Kidney (tissue), 14 donors: Measurements from ENCODE around the gene HOXA3. TPM values are rescaled to one million over a fixed set of nuclear protein-coding genes. Genes with fewer than 3 reads are reported as not detected.
A peak's percentile ranks its signal among the peaks of the same experiment; 100 is the strongest.

Source experiments
- DNase-seq, 5 donors: peaks; one replicate each; pipeline ENCODE4 v3.0.0-alpha.2; 2013 to 2020
- FAIRE-seq: peaks from 2 replicates; lab custom pipeline; 2012; peaks lifted over from hg19 to GRCh38; lab: Jason Lieb, UNC
- H3K27ac ChIP-seq, 2 donors: one replicate each; pipeline ENCODE4 v1.7.0; 2013; ENCODE audit warnings: low read depth in 2 of 2, low read length in 2 of 2, inconsistent platforms in 1 of 2
- H3K27me3 ChIP-seq: one replicate; pipeline ENCODE4 v1.7.1; 2013; ENCODE audit warnings: low read length, inconsistent platforms; ENCODE audit not compliant: control insufficient read depth, insufficient read depth
- H3K36me3 ChIP-seq, 3 donors: one replicate each; pipeline versions ENCODE4 v1.7.0 to v1.7.1; 2013; ENCODE audit warnings: low read length in 3 of 3, control low read depth in 1 of 3, inconsistent platforms in 1 of 3; ENCODE audit not compliant: insufficient read depth in 3 of 3, control insufficient read depth in 2 of 3
- H3K4me1 ChIP-seq, 3 donors: one replicate each; pipeline versions ENCODE4 v1.7.0 to v1.7.1; 2013; ENCODE audit warnings: low read length in 3 of 3, inconsistent platforms in 1 of 3, low read depth in 1 of 3; ENCODE audit not compliant: control insufficient read depth in 2 of 3, insufficient read depth in 2 of 3
- H3K4me3 ChIP-seq, 3 donors: one replicate each; pipeline versions ENCODE4 v1.7.0 to v1.8.1; 2013; ENCODE audit warnings: low read length in 3 of 3, control low read depth in 1 of 3, inconsistent platforms in 1 of 3
- H3K9ac ChIP-seq, 3 donors: one replicate each; pipeline versions ENCODE4 v1.7.0 to v1.7.1; 2013; ENCODE audit warnings: low read length in 3 of 3, control low read depth in 1 of 3, inconsistent platforms in 1 of 3
- H3K9me3 ChIP-seq, 3 donors: one replicate each; pipeline versions ENCODE4 v1.7.0 to v1.7.1; 2013; ENCODE audit warnings: low read length in 3 of 3, control low read depth in 1 of 3, inconsistent platforms in 1 of 3; ENCODE audit not compliant: control insufficient read depth in 2 of 3, insufficient read depth in 1 of 3
- intact Hi-C: fragments of 100-400 bp; cut with DNase I; formaldehyde crosslinking; loops from one replicate; pipeline ENCODE4 v1.11.1; 2022
- polyA plus RNA-seq: library from polyadenylated mRNA; stranded (reverse); fragments of 350-450 nt; fragmentation: Illumina TruSeq; extraction: RNeasy Lipid Tissue Mini Kit (QIAGEN cat#74804); gene quantifications from one replicate; pipeline ENCODE4 v1.2.3, GENCODE V29; 2014; ENCODE audit warnings: low read depth, low replicate concordance; ENCODE audit not compliant: insufficient read depth
- total RNA-seq: library from RNA; stranded (reverse); fragmentation: NEBNext Ultra II Directional; extraction: Animal tissue kit (Norgen Biotek cat#: 25700); gene quantifications from one replicate; pipeline ENCODE4 v1.2.1, GENCODE V29; 2021
- TF ChIP-seq, protein P1 (sequence below): IDR thresholded peaks from 3 replicates; pipeline ENCODE4 v1.5.1; 2012; ENCODE audit warnings: mild to moderate bottlenecking, moderate library complexity, borderline replicate concordance; ENCODE audit not compliant: insufficient read depth; ENCODE audit errors: extremely low read depth
- donor health status: control.
- donor health status: control.
- donor health status: control.
- donor health status: control.
- donor health status: control.
- donor health status: DM: yes; HTN: yes; CAD: no.
- donor health status: Normal renal cell carcinoma (clear cell type).

Gene HOXA3
- total and polyA plus RNA-seq, 2 donors from 2014 or later: 6.3 to 21.2 TPM

GRCh38 chr7:27154369-27154768 lies 2.0 kb upstream of the HOXA3 start:
- no peaks in the 10 kb centered on the region for H3K27me3 ChIP-seq
- H3K4me3 ChIP-seq: peak overlapping the region in 1 of 3 donors; percentile 83
- H3K27ac ChIP-seq: peak overlapping the region; percentile 97 to 98
- peak overlapping the region in 2 of 3 donors; percentile 16 to 85 for H3K9ac ChIP-seq
- peak in 2 of 5 donors; percentile 44 to 63 for DNase-seq
- peaks cover 0 to 19% (median 10%) of the 10 kb centered on the region in 3 donors for H3K4me1 ChIP-seq
- H3K36me3 ChIP-seq: no peaks in the 10 kb centered on the region
- FAIRE-seq: no peak
- intact Hi-C loops: loop anchor here (10.0 kb wide), 1 partner anchor 780 kb away; no protein-coding TSS in a partner anchor
- TF ChIP-seq, protein P1, sequence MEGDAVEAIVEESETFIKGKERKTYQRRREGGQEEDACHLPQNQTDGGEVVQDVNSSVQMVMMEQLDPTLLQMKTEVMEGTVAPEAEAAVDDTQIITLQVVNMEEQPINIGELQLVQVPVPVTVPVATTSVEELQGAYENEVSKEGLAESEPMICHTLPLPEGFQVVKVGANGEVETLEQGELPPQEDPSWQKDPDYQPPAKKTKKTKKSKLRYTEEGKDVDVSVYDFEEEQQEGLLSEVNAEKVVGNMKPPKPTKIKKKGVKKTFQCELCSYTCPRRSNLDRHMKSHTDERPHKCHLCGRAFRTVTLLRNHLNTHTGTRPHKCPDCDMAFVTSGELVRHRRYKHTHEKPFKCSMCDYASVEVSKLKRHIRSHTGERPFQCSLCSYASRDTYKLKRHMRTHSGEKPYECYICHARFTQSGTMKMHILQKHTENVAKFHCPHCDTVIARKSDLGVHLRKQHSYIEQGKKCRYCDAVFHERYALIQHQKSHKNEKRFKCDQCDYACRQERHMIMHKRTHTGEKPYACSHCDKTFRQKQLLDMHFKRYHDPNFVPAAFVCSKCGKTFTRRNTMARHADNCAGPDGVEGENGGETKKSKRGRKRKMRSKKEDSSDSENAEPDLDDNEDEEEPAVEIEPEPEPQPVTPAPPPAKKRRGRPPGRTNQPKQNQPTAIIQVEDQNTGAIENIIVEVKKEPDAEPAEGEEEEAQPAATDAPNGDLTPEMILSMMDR: no peak
- no peaks in the 10 kb centered on the region for H3K9me3 ChIP-seq

GRCh38 chr7:27153526-27153925 lies 1.1 kb upstream of the HOXA3 start:
- peak in 1 of 5 donors; percentile 44 for DNase-seq
- H3K27me3 ChIP-seq: no peaks in the 10 kb centered on the region
- intact Hi-C loops: loop anchor here (10.0 kb wide), 1 partner anchor 779 kb away; no protein-coding TSS in a partner anchor
- FAIRE-seq: no peak
- no peaks in the 10 kb centered on the region for H3K36me3 ChIP-seq
- H3K9me3 ChIP-seq: no peaks in the 10 kb centered on the region
- peaks cover 0 to 22% (median 10%) of the 10 kb centered on the region in 3 donors for H3K4me1 ChIP-seq
- peak overlapping the region in 2 of 3 donors; percentile 47 to 83 for H3K4me3 ChIP-seq
- peak overlapping the region; percentile 97 to 98 for H3K27ac ChIP-seq
- TF ChIP-seq, protein P1: no peak
- H3K9ac ChIP-seq: peak overlapping the region in 2 of 3 donors; percentile 16 to 85

DNA sequence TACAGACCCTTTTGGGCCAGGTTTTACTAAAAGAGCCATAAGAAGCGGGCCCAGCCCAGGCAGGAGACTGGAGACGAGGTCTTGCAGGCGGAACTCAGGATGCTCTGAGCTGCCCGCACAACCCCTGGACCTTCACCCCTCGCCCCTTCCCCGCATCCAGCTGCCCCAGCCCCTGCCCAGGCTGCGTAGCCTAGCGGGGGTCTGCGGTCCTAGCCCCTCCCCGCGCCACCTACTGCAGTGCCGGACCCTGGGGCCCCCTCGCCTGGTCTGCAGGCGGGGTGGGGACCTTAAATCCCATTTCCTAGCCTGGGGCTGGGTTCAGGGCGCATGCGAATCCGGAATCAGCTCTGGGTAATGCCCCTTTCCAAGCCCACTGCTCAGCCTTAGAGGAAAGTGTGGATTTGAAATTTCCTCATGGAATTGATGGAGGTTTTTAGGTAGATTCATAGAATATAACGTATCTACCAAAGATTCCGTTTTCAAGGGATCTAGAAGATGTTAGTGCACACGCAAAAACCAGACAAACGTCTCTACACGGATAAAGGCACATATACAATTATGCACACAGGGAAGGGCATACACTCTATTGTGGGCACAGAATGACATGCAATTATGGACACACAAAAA lies 546 bp upstream of the HOXA3 start:
- FAIRE-seq: no peak

More for the DNA sequence above, 546 bp upstream of the HOXA3 start:
- intact Hi-C loops: loop anchor here (10.0 kb wide), 1 partner anchor 778 kb away; no protein-coding TSS in a partner anchor
- no peaks in the 10 kb centered on the region for H3K36me3 ChIP-seq
- H3K27ac ChIP-seq: peak overlapping the region; percentile 97 to 98
- H3K4me3 ChIP-seq: peak overlapping the region; percentile 56 to 87 (median 83)
- TF ChIP-seq, protein P1: no peak
- H3K4me1 ChIP-seq: peaks cover 0 to 22% (median 16%) of the 10 kb centered on the region in 3 donors
- peak overlapping the region in 2 of 3 donors; percentile 28 to 85 for H3K9ac ChIP-seq
- no peaks in the 10 kb centered on the region for H3K9me3 ChIP-seq
- peak in 1 of 5 donors; percentile 73 for DNase-seq
- H3K27me3 ChIP-seq: no peaks in the 10 kb centered on the region
